Measurements from ENCODE around the gene MAST1. TPM values are rescaled to one million over a fixed set of nuclear protein-coding genes. Genes with fewer than 3 reads are reported as not detected.

The MAST1 gene
- total RNA-seq, 1 experiment from 2014 or later, result 0.48 TPM

DNA sequence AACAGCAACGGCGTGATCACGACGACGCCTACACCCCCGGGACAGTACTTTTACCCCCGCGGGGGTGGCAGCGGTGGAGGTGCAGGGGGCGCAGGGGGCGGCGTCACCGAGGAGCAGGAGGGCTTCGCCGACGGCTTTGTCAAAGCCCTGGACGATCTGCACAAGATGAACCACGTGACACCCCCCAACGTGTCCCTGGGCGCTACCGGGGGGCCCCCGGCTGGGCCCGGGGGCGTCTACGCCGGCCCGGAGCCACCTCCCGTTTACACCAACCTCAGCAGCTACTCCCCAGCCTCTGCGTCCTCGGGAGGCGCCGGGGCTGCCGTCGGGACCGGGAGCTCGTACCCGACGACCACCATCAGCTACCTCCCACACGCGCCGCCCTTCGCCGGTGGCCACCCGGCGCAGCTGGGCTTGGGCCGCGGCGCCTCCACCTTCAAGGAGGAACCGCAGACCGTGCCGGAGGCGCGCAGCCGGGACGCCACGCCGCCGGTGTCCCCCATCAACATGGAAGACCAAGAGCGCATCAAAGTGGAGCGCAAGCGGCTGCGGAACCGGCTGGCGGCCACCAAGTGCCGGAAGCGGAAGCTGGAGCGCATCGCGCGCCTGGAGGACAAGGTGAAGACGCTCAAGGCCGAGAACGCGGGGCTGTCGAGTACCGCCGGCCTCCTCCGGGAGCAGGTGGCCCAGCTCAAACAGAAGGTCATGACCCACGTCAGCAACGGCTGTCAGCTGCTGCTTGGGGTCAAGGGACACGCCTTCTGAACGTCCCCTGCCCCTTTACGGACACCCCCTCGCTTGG lies 46.1 kb upstream of the MAST1 start:
- Histone ChIP-seq H2AFZ (ENCODE audit: low read length) (no peak overlapping the region), H4K20me1 (ENCODE audit: insufficient read depth, low read depth, low read length) (peaks cover 5% of the 10 kb centered on the region; the same call in 1 of the 2 replicates)

DNA sequence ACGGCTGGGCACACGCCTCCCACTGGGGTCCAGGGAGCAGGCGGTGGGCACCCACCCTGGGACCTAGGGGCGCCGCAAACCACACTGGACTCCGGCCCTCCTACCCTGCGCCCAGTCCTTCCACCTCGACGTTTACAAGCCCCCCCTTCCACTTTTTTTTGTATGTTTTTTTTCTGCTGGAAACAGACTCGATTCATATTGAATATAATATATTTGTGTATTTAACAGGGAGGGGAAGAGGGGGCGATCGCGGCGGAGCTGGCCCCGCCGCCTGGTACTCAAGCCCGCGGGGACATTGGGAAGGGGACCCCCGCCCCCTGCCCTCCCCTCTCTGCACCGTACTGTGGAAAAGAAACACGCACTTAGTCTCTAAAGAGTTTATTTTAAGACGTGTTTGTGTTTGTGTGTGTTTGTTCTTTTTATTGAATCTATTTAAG lies 45.4 kb upstream of the MAST1 start:
- Histone ChIP-seq H3K4me2 (ENCODE audit: low read depth, low read length, poor library complexity, severe bottlenecking) (peak overlapping the region; percentile 95), H3K9me3 (ENCODE audit: low read length) (no peaks in the 10 kb centered on the region), H3K4me1 (ENCODE audit: low read length) (peaks cover 52% of the 10 kb centered on the region), H3K9me2 (replicated peaks; ENCODE audit: insufficient read depth, low read length) (no peaks in the 10 kb centered on the region), H4K20me1 (ENCODE audit: insufficient read depth, low read depth, low read length) (peaks cover 5% of the 10 kb centered on the region; the same call in 1 of the 2 replicates), H3K4me3 (ENCODE audit: low read length) (peak overlapping the region; percentile 80), H3K79me2 (ENCODE audit: low read length) (peaks cover 18% of the 10 kb centered on the region), H2AFZ (ENCODE audit: low read length) (no peak overlapping the region), H3K27ac (ENCODE audit: low read length) (peak overlapping the region; percentile 84), H3K27me3 (ENCODE audit: low read length) (no peaks in the 10 kb centered on the region), H3K9ac (ENCODE audit: low read length) (peak overlapping the region; percentile 96), H3K36me3 (ENCODE audit: insufficient read depth, low read length) (no peaks in the 10 kb centered on the region)
- DNase-seq, result no peak

More for the DNA sequence above, 46.1 kb upstream of the MAST1 start:
- peaks cover 52% of the 10 kb centered on the region for H3K4me1 ChIP-seq (ENCODE audit: low read length)
- peak overlapping the region; percentile 96 for H3K9ac ChIP-seq (ENCODE audit: low read length)
- DNase-seq, result peak; percentile 95
- H3K36me3 ChIP-seq (ENCODE audit: insufficient read depth, low read length), result no peaks in the 10 kb centered on the region
- H3K27me3 ChIP-seq (ENCODE audit: low read length), result no peaks in the 10 kb centered on the region
- peak overlapping the region; percentile 84 for H3K27ac ChIP-seq (ENCODE audit: low read length)
- H3K9me3 ChIP-seq (ENCODE audit: low read length), result no peaks in the 10 kb centered on the region
- peaks cover 18% of the 10 kb centered on the region for H3K79me2 ChIP-seq (ENCODE audit: low read length)
- H3K4me3 ChIP-seq (ENCODE audit: low read length), result peak overlapping the region; percentile 80
- H3K4me2 ChIP-seq (ENCODE audit: low read depth, low read length, poor library complexity, severe bottlenecking), result peak overlapping the region; percentile 95
- no peaks in the 10 kb centered on the region for H3K9me2 ChIP-seq (replicated peaks; ENCODE audit: insufficient read depth, low read length)

DNA sequence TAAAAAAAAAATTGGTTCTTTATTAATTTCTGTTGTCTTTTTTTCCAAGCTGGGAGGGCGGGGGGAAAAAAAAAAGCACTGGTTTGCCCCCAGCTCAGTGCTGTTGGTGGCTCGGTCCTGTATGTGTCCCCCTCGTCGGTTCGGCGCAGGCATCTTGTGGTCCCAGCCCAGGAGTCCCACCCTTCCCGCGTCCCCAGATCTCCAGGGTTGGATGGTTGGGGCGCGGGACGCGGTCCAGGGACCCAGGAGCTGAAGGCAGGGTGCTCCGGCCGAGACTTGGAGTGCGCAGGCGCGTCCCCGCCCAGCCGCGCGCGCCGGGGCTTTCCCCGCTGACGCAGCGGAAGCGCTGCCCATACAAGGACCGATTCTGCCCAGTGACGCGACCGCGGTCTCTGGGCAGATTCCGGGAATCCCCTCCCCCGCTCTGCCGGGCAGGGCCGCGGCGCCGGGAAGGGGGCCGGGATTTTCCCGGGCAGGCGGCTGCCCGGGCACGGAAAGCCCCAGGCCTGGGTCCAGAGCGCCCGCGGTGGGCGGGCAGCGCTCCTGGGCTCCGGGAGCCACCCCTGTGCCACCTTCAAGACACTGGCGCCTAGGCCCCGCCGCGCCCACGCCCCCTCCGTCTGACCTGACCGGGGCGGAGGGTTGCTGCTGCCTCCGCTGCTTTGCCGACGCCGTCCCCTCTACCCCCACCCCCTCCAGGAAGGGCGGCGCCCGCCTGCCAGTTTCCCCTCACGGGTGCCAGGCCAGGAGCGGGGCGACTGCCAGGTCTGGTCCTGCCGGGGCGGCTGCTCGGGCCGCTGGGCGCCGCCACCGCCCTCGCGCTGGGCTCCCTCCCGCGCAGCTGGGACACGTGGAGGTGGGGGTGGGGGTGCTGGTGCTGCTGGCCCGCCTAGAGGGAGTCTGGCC lies 44.8 kb upstream of the MAST1 start:
- Histone ChIP-seq H3K79me2 (ENCODE audit: low read length) (peaks cover 18% of the 10 kb centered on the region), H3K4me1 (ENCODE audit: low read length) (peaks cover 46% of the 10 kb centered on the region), H3K4me3 (ENCODE audit: low read length) (peak overlapping the region; percentile 80)

DNA sequence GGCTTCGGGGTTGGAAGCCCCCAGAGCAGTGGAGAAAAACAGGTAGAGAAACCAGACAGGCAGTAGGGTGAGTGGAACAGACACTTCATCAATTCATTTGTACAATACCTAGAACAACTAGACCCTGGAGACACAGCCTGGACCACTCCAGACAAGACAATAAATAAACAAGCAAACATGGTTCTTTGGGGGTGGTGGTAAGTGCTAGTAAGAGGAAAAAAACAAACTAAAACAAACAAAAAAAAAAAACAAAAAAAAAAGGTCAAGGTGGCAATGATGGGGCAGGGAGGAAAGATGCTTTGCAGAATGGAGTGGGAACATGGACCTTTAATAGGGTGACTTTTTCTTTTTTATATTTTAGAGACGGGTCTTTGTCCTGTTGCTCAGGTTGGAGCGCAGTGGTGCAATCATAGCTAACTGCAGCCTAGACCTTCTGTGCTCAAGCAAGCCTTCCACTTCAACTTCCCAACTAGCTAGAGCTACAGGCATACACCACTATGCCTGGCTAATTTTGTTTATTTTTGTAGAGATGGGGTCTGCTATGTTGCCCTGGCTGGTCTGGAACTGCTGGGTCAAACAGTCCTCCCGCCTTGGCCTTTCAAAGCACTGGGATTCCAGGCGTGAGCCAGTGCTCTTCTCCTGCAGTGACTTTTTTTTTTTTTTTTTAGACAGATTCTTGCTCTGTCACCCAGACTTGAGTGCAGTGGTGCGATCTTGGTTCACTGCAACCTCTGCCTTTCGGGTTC lies 43.9 kb upstream of the MAST1 start:
- H3K4me1 ChIP-seq (ENCODE audit: low read length), result peaks cover 38% of the 10 kb centered on the region
- H3K4me2 ChIP-seq (ENCODE audit: low read depth, low read length, poor library complexity, severe bottlenecking), result peak overlapping the region; percentile 95
- peak; percentile 43 for DNase-seq
- H3K27ac ChIP-seq (ENCODE audit: low read length), result peak overlapping the region; percentile 66
- H3K27me3 ChIP-seq (ENCODE audit: low read length), result no peaks in the 10 kb centered on the region
- no peak overlapping the region for H2AFZ ChIP-seq (ENCODE audit: low read length)
- H3K9me2 ChIP-seq (replicated peaks; ENCODE audit: insufficient read depth, low read length), result no peaks in the 10 kb centered on the region
- no peaks in the 10 kb centered on the region; the same call in 1 of the 2 replicates for H3K36me3 ChIP-seq (ENCODE audit: insufficient read depth, low read length)
- peak overlapping the region; percentile 96 for H3K9ac ChIP-seq (ENCODE audit: low read length)
- peak overlapping the region; percentile 80 for H3K4me3 ChIP-seq (ENCODE audit: low read length)
- H3K79me2 ChIP-seq (ENCODE audit: low read length), result peaks cover 18% of the 10 kb centered on the region
- peaks cover 5% of the 10 kb centered on the region; the same call in 1 of the 2 replicates for H4K20me1 ChIP-seq (ENCODE audit: insufficient read depth, low read depth, low read length)
- H3K9me3 ChIP-seq (ENCODE audit: low read length), result no peaks in the 10 kb centered on the region

More for the DNA sequence above, 44.8 kb upstream of the MAST1 start:
- H3K9me3 ChIP-seq (ENCODE audit: low read length), result no peaks in the 10 kb centered on the region
- H3K27me3 ChIP-seq (ENCODE audit: low read length), result no peaks in the 10 kb centered on the region
- H3K27ac ChIP-seq (ENCODE audit: low read length), result peak overlapping the region; percentile 84
- H2AFZ ChIP-seq (ENCODE audit: low read length), result no peak overlapping the region
- peaks cover 5% of the 10 kb centered on the region; the same call in 1 of the 2 replicates for H4K20me1 ChIP-seq (ENCODE audit: insufficient read depth, low read depth, low read length)
- H3K36me3 ChIP-seq (ENCODE audit: insufficient read depth, low read length), result no peaks in the 10 kb centered on the region
- peak; percentile 96 for DNase-seq
- H3K4me2 ChIP-seq (ENCODE audit: low read depth, low read length, poor library complexity, severe bottlenecking), result peak overlapping the region; percentile 95
- no peaks in the 10 kb centered on the region for H3K9me2 ChIP-seq (replicated peaks; ENCODE audit: insufficient read depth, low read length)
- H3K9ac ChIP-seq (ENCODE audit: low read length), result peak overlapping the region; percentile 96

DNA sequence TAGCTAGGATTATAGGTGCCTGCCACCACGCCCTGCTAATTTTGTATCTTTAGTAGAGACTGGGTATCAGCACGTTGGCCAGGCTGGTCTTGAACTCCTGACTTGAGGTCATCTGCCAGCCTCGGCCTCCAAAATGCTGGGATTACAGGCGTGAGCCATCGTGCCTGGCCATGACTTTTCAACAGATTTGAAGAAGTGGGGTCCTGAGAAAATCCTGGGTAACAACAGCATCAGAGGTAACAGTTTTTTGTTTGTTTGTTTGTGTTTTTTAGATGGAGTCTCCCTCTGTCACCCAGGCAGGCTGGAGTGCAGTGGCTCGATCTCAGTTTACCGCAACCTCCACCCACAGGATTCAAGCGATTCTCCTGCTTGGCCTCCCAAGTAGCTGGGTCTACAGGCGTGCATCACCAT lies 43.3 kb upstream of the MAST1 start:
- Histone ChIP-seq H3K36me3 (ENCODE audit: insufficient read depth, low read length) (peaks cover 6% of the 10 kb centered on the region), H3K4me1 (ENCODE audit: low read length) (peaks cover 38% of the 10 kb centered on the region), H3K27me3 (ENCODE audit: low read length) (no peaks in the 10 kb centered on the region), H2AFZ (ENCODE audit: low read length) (no peak overlapping the region), H3K9me3 (ENCODE audit: low read length) (no peaks in the 10 kb centered on the region), H3K9me2 (replicated peaks; ENCODE audit: insufficient read depth, low read length) (no peaks in the 10 kb centered on the region), H3K9ac (ENCODE audit: low read length) (0 out of 2 replicates have a peak overlapping the region, but pooled peaks have one; percentile 96), H3K79me2 (ENCODE audit: low read length) (peaks cover 22% of the 10 kb centered on the region), H3K4me3 (ENCODE audit: low read length) (no peak overlapping the region), H4K20me1 (ENCODE audit: insufficient read depth, low read depth, low read length) (peaks cover 5% of the 10 kb centered on the region; the same call in 1 of the 2 replicates), H3K27ac (ENCODE audit: low read length) (no peak overlapping the region), H3K4me2 (ENCODE audit: low read depth, low read length, poor library complexity, severe bottlenecking) (no peak overlapping the region)
- DNase-seq, result no peak

DNA sequence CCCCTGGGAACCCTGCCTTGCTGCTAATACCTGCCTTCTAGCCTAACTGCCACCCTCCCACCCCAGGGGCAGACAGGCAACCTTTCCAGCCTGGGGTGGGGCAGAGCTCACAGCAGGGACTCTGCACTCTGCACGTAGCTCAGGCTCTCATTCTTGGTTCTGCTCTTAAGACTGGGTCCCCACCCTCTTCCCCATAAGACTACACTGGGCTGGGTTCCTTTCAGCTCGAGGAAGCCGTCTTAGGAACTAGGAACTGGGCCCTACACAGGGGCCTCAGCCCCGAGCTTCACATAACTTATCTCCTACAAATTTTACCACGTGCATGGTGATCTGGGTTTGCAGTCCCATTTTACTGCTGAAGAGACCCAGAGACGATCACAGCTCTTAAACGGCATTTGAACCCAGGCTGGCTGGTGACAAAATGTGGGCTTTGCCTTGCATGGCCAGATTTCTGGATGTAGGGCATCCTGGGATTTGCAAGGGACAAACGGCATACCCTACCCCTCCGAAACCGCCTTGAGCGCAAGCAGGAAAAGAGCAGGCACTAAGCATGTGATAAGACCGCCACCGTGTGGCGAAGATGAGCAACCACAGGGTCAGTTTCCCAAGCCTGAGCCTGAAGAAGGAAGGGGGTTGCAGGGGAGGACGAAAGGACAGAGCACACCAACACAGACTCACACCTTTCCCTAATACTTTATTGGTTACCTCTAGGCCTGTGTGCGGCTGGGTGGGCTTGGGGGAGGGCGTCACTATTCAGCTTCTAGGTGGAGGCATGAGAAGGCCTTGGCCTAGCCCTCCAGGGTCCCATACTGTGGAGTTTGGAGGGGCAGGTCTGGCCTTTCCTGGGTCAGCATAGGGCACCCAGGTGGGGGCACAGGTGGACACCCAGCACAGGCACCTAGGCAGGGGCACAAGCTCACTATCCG lies 41.9 kb upstream of the MAST1 start:
- Histone ChIP-seq H3K27me3 (ENCODE audit: low read length) (no peaks in the 10 kb centered on the region), H3K9ac (ENCODE audit: low read length) (peak overlapping the region; percentile 14; the same call in 1 of the 2 replicates), H4K20me1 (ENCODE audit: insufficient read depth, low read depth, low read length) (peaks cover 5% of the 10 kb centered on the region; the same call in 1 of the 2 replicates), H3K9me3 (ENCODE audit: low read length) (no peaks in the 10 kb centered on the region), H3K27ac (ENCODE audit: low read length) (0 out of 2 replicates have a peak overlapping the region, but pooled peaks have one; percentile 12), H2AFZ (ENCODE audit: low read length) (no peak overlapping the region), H3K4me3 (ENCODE audit: low read length) (no peak overlapping the region), H3K9me2 (replicated peaks; ENCODE audit: insufficient read depth, low read length) (no peaks in the 10 kb centered on the region), H3K36me3 (ENCODE audit: insufficient read depth, low read length) (peaks cover 6% of the 10 kb centered on the region), H3K79me2 (ENCODE audit: low read length) (peaks cover 36% of the 10 kb centered on the region), H3K4me2 (ENCODE audit: low read depth, low read length, poor library complexity, severe bottlenecking) (peak overlapping the region; percentile 2), H3K4me1 (ENCODE audit: low read length) (peaks cover 34% of the 10 kb centered on the region)
- DNase-seq, result peak; percentile 92

DNA sequence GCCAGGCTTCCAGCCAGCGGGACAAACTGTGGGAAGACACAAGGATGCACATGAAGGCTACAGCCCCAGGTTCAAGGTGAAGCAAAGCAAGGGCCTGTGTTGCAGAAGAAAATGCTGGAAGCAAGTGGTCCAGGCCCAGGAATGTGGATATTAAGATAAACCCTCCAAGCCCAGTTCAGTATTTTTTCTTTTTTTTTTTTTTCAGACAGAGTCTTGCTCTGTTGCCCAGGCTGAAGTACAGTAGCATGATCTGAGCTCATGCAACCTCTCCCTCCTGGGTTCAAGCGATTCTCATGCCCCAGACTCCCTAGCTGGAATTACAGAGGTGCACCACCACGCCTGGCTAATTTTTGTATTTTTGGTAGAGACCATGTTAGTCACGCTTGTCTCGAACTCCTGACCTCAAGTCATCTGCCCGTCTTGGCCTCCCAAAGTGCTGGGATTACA lies 41.2 kb upstream of the MAST1 start:
- H3K4me1 ChIP-seq (ENCODE audit: low read length), result peaks cover 38% of the 10 kb centered on the region
- H3K9me2 ChIP-seq (replicated peaks; ENCODE audit: insufficient read depth, low read length), result no peaks in the 10 kb centered on the region
- H3K27ac ChIP-seq (ENCODE audit: low read length), result no peak overlapping the region
- peaks cover 5% of the 10 kb centered on the region; the same call in 1 of the 2 replicates for H4K20me1 ChIP-seq (ENCODE audit: insufficient read depth, low read depth, low read length)
- H3K9ac ChIP-seq (ENCODE audit: low read length), result no peak overlapping the region
- H3K9me3 ChIP-seq (ENCODE audit: low read length), result no peaks in the 10 kb centered on the region
- H2AFZ ChIP-seq (ENCODE audit: low read length), result no peak overlapping the region
- H3K4me2 ChIP-seq (ENCODE audit: low read depth, low read length, poor library complexity, severe bottlenecking), result no peak overlapping the region
- H3K79me2 ChIP-seq (ENCODE audit: low read length), result peaks cover 31% of the 10 kb centered on the region
- H3K4me3 ChIP-seq (ENCODE audit: low read length), result no peak overlapping the region
- peak; percentile 58 for DNase-seq
- peaks cover 6% of the 10 kb centered on the region for H3K36me3 ChIP-seq (ENCODE audit: insufficient read depth, low read length)
- no peaks in the 10 kb centered on the region for H3K27me3 ChIP-seq (ENCODE audit: low read length)

All from Karpas-422 (cell line).